Heart left ventricle (tissue), 13 donors: ENCODE results near the gene REPS2.

Experiments used
- CTCF ChIP-seq, 12 donors: fragments of 200-600 bp; sonication (generic) in 4 of 12; IDR thresholded peaks; one replicate each; pipeline versions ENCODE4 v1.5.0 to v1.8.0; 2018 to 2022; ENCODE audit warnings: antibody characterized with exemption in 12 of 12, mild to moderate bottlenecking in 5 of 12
- POLR2A ChIP-seq, 2 donors: fragments of 450-650 bp; IDR thresholded peaks; one replicate each; pipeline ENCODE4 v1.6.1; 2017; ENCODE audit warnings: antibody characterized with exemption in 2 of 2, mild to moderate bottlenecking in 2 of 2, moderate library complexity in 2 of 2
- donor health status: ischemic (EF 13 %, LVEDD 7.1; RV severe dilation, severe dysfunction).
- donor health status: DM: no; HTN: yes; CAD: no.
- donor health status: DM: no; HTN: no; CAD: no.
- donor health status: ischemic (EF 25% LVEDD 6.9; RV normal size, moderate dysfunction).
- donor health status: ischemic (EF 25% LVEDD 5.7; RV mildly dilated, moderate dysfunction).
- donor health status: ischemic (EF 35%, LVEDD 5.7; RV mildly dilated, moderate dysfunction).
- donor health status: nonischemic (EF 11% LVEDD 7.7; RV severe dilation, severe dysfunction).
- donor health status: DM: yes; HTN: yes; CAD: no.
- donor health status: PGD.
- donor health status: ischemic (EF 29% LVEDD 5.4; RV normal size, mild dysfunction).
- donor health status: nonischemic (EF 23%, LVEDD 6.1; RV moderate dilation, normal function).

- TF ChIP-seq CTCF (IDR thresholded peaks at IDR 0.05) (no peak), POLR2A (IDR thresholded peaks at IDR 0.05) (no peak)
These were observed 73.9 kb downstream of the REPS2 start for GRCh38 chrX:17020356-17020755.
